Loucy (cell line): ENCODE measurements around the gene TRRAP.

ENCODE experiments used
- CTCF ChIP-seq: fragments of 200-600 bp; sonication (generic); conservative IDR thresholded peaks from 2 replicates; pipeline ENCODE4 v1.5.1; 2014; ENCODE audit warnings: mild to moderate bottlenecking, antibody characterized with exemption, low read length
- EZH2phosphoT487 ChIP-seq: fragments of 200-600 bp; IDR thresholded peaks from 2 replicates; pipeline ENCODE4 v1.6.1; 2018; ENCODE audit warnings: antibody characterized with exemption, mild to moderate bottlenecking, moderate library complexity, borderline replicate concordance

DNA sequence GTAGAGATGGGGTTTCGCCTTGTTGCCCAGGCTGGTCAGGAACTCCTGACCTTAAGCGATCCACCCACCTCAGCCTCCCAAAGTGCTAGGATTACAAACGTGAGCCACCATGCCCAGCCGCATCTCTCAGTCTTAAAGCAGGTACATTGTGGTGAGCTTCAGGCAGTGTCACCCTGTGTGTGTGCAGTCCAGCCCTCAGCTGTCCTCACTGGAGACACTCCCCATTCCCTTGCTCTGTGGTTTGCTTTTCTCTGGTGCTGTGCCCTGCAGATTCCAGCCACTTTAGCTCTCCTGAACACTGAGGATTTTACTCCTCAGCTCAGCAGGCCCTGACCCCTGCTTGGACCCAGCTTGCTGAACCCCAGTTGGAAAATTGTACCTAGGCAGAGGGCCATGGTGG, 6.1 kb downstream of the TRRAP start:
- TF ChIP-seq EZH2phosphoT487 (no peak), CTCF (no peak)
